OCI-M1 (cell line): Measurements from ENCODE around the gene PDE3B.
"Not testable (repeated sequence)": the region's sequence is repeated elsewhere in the genome, so short reads cannot be mapped to it uniquely, and the experiment has no call there.

Experiments
- DNase-seq: peaks from one replicate; lab custom pipeline; 2025; lab: John Stamatoyannopoulos, UW

PDE3B gene

GRCh38 chr11:14677146-14677545 is 33.5 kb downstream of the PDE3B start:
- DNase-seq, result peak; percentile 52

GRCh38 chr11:14678350-14678749 is 34.7 kb downstream of the PDE3B start:
- no peak for DNase-seq

DNA sequence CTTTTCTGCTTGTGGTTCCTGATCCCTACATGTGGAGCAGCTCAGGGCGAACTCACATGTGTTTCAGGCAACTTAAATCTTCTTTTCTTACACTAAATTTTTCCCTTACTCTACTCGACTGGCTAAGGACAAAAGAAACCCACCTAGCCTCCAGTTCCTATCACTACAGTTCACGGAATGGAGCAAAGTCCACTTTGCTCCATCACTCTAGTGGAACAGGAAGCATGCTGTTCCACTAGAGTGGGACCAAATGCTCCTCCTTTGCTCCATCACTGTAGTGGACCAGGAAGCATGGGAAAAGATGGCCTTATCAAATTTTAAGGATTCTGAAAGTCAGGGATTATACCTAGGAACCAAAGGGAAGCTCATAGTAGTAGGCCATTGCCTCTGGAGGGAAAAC is 36.1 kb downstream of the PDE3B start:
- DNase-seq, result no peak

GRCh38 chr11:14684234-14684915 is 40.8 kb downstream of the PDE3B start:
- DNase-seq, result peak; percentile 30

GRCh38 chr11:14687456-14687855 is 43.9 kb downstream of the PDE3B start:
- no peak for DNase-seq

DNA sequence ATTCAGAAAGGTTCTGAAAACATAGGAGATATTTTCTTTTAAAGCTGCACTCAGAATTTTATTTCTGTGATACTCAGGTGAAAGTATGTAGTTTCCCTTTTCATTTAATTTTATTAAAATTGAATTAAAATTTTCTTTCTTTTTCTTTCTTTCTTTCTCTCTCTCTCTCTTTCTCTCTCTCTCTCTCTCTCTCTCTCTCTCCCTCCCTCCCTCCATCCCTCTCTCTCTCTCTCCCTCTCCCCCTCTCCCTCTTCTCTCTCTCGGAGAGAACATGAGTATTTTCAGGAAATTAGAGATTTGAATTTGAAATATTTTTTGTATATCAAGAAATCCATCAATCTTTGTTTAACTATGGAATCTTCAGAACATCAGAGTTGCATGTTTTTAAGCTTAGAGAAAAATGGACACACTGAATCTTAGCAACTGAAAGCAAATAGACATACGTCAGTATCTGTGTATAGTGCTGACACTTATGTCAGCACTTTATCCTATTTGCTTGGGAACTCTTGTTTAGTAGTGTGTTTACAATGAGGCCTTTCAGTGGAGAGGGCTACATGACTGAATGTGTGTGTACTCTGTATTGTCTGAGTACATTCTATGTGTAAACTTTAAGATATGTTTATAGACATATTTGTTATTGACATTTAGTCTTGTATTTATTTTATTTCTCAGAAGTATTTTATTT is 44.5 kb downstream of the PDE3B start:
- DNase-seq, result no peak

- not testable (repeated sequence) for DNase-seq
Observed at GRCh38 chr11:14695656-14696055, 52.1 kb downstream of the PDE3B start.

- peak; percentile 23 for DNase-seq
Observed at GRCh38 chr11:14698771-14699170, 55.2 kb downstream of the PDE3B start.

DNA sequence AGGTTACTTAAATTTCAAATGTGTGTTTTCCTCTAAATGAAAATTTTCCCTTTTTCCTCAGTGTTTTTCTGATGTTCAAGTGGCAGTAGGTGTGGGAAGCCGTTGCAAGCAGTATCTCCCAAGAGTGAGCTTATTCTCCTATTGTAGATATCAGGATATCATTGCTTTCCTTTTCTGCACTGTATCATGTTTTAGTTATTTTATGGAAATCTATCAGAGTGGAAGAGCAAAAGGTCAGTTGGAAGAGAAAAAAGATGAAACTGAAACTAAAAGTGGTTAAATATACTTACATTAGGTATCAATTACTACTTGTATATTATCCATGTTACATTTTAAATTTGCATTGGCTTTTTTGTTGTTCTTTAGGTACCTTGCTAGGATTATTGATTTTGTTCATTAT is 57.0 kb downstream of the PDE3B start:
- peak; percentile 50 for DNase-seq

- DNase-seq, result no peak
Observed at GRCh38 chr11:14702760-14703159, 59.2 kb downstream of the PDE3B start.

GRCh38 chr11:14703731-14704130 is 60.1 kb downstream of the PDE3B start:
- DNase-seq, result peak; percentile 44

GRCh38 chr11:14705067-14705466 is 61.5 kb downstream of the PDE3B start:
- no peak for DNase-seq

- DNase-seq, result peak; percentile 35
Observed at GRCh38 chr11:14713496-14714244, 70.1 kb downstream of the PDE3B start.

GRCh38 chr11:14715669-14716068 is 72.1 kb downstream of the PDE3B start:
- DNase-seq, result not testable (repeated sequence)

DNA sequence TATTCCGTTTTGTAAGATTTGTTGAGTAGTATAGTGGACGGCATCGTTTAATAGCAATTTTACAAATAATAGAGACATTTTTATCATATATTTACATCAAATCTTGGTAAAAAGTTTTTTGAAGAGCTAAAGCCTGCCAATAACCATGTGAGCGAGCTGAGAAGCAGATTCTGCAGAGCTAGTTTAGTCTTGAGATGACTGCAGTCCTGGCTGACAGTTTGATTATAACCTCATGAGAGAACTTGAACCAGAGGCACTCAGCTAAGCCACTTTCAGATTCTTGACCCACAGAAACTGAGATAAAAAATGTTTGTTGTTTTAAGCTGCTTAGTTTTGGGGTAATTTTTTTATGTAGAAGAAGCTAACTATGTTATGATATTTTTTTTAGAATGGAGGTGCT is 78.9 kb downstream of the PDE3B start:
- no peak for DNase-seq

GRCh38 chr11:14725150-14725549 is 81.5 kb downstream of the PDE3B start:
- DNase-seq, result no peak

GRCh38 chr11:14727215-14727614 is 83.6 kb downstream of the PDE3B start:
- no peak for DNase-seq

GRCh38 chr11:14727746-14728145 is 84.1 kb downstream of the PDE3B start:
- no peak for DNase-seq

DNA sequence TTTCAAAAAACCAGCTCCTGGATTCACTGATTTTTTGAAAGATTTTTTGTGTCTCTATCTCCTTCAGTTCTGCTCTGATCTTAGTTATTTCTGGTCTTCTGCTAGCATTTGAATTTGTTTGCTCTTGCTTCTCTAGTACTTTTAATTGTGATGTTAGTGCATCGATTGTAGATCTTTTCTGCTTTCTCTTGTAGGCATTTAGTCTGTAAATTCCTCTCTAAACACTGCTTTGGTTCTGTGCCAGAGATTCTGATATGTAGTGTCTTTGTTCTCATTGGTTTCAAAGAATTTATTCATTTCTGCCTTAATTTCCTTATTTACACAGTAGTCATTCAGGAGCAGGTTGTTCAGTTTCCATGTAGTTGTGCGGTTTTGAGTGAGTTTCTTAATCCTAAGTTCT is 96.9 kb downstream of the PDE3B start:
- DNase-seq, result not testable (repeated sequence)

DNA sequence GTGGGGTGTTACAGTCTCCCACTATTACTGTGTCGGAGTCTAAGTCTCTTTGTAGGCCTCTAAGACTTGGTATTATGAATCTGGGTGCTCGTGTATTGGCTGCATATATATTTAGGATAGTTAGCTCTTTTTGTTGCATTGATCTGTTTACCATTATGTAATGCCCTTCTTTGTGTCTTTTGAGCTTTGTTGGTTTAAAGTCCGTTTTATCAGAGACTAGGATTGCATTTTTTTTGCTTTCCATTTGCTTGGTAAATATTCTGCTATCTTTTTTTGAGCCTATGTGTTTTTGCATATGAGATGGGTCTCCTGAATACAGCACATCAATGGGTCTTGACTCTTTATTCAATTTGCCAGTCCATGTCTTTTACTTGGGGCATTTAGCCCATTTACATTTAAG is 97.6 kb downstream of the PDE3B start:
- DNase-seq, result no peak

DNA sequence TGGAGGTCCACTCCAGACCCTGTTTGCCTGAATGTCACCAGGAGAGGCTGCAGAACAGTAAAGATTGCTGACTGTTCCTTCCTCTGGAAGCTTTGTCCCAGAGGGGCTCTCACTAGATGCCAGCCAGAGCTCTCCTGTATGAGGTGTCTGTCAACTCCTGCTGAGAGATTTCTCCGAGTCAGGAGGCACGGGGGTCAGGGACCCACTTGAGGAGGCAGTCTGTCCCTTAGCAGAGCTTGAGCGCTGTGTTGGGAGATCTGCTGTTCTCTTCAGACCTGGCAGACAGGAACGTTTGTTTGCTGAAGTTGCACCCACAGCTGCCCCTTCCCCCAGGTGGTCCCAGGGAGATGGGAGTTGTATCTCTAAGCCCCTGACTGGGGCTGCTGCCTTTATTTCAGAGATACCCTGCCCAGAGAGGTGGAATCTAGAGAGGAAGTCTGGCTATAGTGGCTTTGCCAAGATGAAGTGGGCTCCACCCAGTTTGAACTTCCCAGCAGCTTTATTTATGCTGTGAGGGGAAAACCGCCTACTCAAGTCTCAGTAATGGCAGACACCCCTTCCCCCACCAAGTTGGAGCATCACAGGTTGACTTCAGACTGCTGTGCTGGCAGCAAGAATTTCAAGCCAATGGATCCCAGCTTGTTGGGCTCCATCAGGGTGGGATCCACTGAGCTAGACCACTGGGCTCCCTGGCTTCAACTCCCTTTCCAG is 99.4 kb downstream of the PDE3B start:
- no peak for DNase-seq

GRCh38 chr11:14743667-14744066 is 100.1 kb downstream of the PDE3B start:
- not testable (repeated sequence) for DNase-seq
